GM23338 (cell line): ENCODE data around the gene CTNNBIP1. TPM values are rescaled to one million over a fixed set of nuclear protein-coding genes. Genes with fewer than 3 reads are reported as not detected.

Experiments used
- ATAC-seq: fragments of 200-7000 bp; cut with Tn5 transposase; 3 replicates; pipeline ENCODE4 v1.9.1; 2020
- DNase-seq: peaks from one replicate; pipeline ENCODE4 v3.0.0-alpha.2; 2015; ENCODE audit warnings: low spot score
- H2AFZ ChIP-seq: fragments of 200-600 bp; sonication (generic); 2 replicates; pipeline ENCODE4 v1.8.0; 2016; ENCODE audit warnings: antibody characterized with exemption, mild to moderate bottlenecking, moderate library complexity
- H3F3A ChIP-seq: fragments of 200-600 bp; sonication (generic); replicated peaks from 2 replicates; pipeline ENCODE4 v1.8.0; 2017; ENCODE audit warnings: antibody characterized with exemption, mixed run types, low read depth
- H3K27ac ChIP-seq: fragments of 200-600 bp; sonication (generic); 2 replicates; pipeline ENCODE4 v1.6.1; 2016; ENCODE audit warnings: low read depth
- H3K27me3 ChIP-seq: fragments of 200-600 bp; sonication (generic); 2 replicates; pipeline ENCODE4 v1.8.0; 2016; ENCODE audit warnings: mild to moderate bottlenecking, mixed run types, moderate library complexity; ENCODE audit not compliant: insufficient read depth
- H3K36me3 ChIP-seq: fragments of 200-600 bp; sonication (generic); 2 replicates; pipeline ENCODE4 v1.8.0; 2016; ENCODE audit warnings: mild to moderate bottlenecking; ENCODE audit not compliant: insufficient read depth
- H3K4me1 ChIP-seq: fragments of 200-600 bp; sonication (generic); 2 replicates; pipeline ENCODE4 v1.8.0; 2016; ENCODE audit warnings: mild to moderate bottlenecking, moderate library complexity; ENCODE audit not compliant: insufficient read depth
- H3K4me2 ChIP-seq: fragments of 200-600 bp; sonication (generic); 2 replicates; pipeline ENCODE4 v1.7.1; 2017; ENCODE audit warnings: mixed run types
- H3K4me3 ChIP-seq: fragments of 200-600 bp; sonication (generic); 2 replicates; pipeline ENCODE4 v1.6.1; 2016; ENCODE audit warnings: mixed run types
- H3K79me2 ChIP-seq: fragments of 200-600 bp; sonication (generic); replicated peaks from 2 replicates; pipeline ENCODE4 v1.8.0; 2017; ENCODE audit warnings: mild to moderate bottlenecking; ENCODE audit not compliant: insufficient read depth
- H3K9me2 ChIP-seq: fragments of 200-600 bp; sonication (generic); 2 replicates; pipeline ENCODE4 v1.8.0; 2017; ENCODE audit not compliant: insufficient read depth
- H4K20me1 ChIP-seq: fragments of 200-600 bp; sonication (generic); replicated peaks from 2 replicates; pipeline ENCODE4 v1.8.0; 2017; ENCODE audit warnings: mild to moderate bottlenecking; ENCODE audit not compliant: insufficient read depth
- H3K27ac Mint-ChIP-seq: 2 replicates; pipeline ENCODE4 v1.8.0; 2020; ENCODE audit warnings: inconsistent platforms, mild to moderate bottlenecking, moderate library complexity, mixed read lengths
- H3K27me3 Mint-ChIP-seq: 3 replicates; pipeline ENCODE4 v1.8.0; 2022; ENCODE audit warnings: low read depth, mild to moderate bottlenecking, moderate library complexity, mixed read lengths, inconsistent platforms; ENCODE audit not compliant: insufficient read depth, poor library complexity
- H3K36me3 Mint-ChIP-seq: 3 replicates; pipeline ENCODE4 v1.8.0; 2021; ENCODE audit warnings: low read depth, mild to moderate bottlenecking, inconsistent platforms, moderate library complexity, mixed read lengths
- H3K4me1 Mint-ChIP-seq: 3 replicates; pipeline ENCODE4 v1.8.0; 2020; ENCODE audit warnings: mild to moderate bottlenecking, inconsistent platforms, mixed read lengths
- H3K4me3 Mint-ChIP-seq: 3 replicates; pipeline ENCODE4 v1.8.0; 2021; ENCODE audit warnings: moderate library complexity, mild to moderate bottlenecking, inconsistent platforms, mixed read lengths
- H3K9me3 Mint-ChIP-seq: 3 replicates; pipeline ENCODE4 v1.8.0; 2020; ENCODE audit warnings: moderate library complexity, mild to moderate bottlenecking, inconsistent platforms, mixed read lengths
- CTCF ChIP-seq, 2 experiments: fragments of 200-600 bp in 1 of 2; sonication (generic) in 1 of 2; conservative IDR thresholded peaks; 2 replicates each; pipeline versions ENCODE4 v1.5.1 to v1.6.1; 2016 to 2017; ENCODE audit warnings: antibody characterized with exemption in 2 of 2, low read depth in 2 of 2, mild to moderate bottlenecking in 2 of 2, moderate library complexity in 1 of 2
- NANOG ChIP-seq: IDR thresholded peaks from 2 replicates; pipeline ENCODE4 v1.6.1; 2016; ENCODE audit warnings: antibody characterized with exemption, borderline replicate concordance
- STAT1 ChIP-seq: IDR thresholded peaks from one replicate; pipeline ENCODE4 v1.6.1; 2016; ENCODE audit warnings: antibody characterized with exemption; ENCODE audit not compliant: unreplicated experiment
- ZNF331 ChIP-seq: fragments of 250-450 bp; sonication (Bioruptor Pico); IDR thresholded peaks from 2 replicates; pipeline ENCODE4 v1.5.0; 2020; ENCODE audit warnings: low read depth, mild to moderate bottlenecking, moderate library complexity
- polyA plus RNA-seq: library from polyadenylated mRNA; unstranded; fragments of >200 nt; fragmentation: Nextera tagmentation; extraction: Ambion mirVana; gene quantifications from 2 replicates; pipeline ENCODE4 v1.2.1, GENCODE V29; 2016
- total RNA-seq: library from RNA; depleted of rRNA; stranded (reverse); fragments of >200 nt; shearing (Covaris generic); gene quantifications from 2 replicates; pipeline ENCODE4 v1.2.3, GENCODE V29; 2014
- TF ChIP-seq, protein P1 (sequence below): fragments of 250-450 bp; sonication (Bioruptor Pico); IDR thresholded peaks from 2 replicates; pipeline ENCODE4 v1.5.0; 2020; ENCODE audit warnings: mild to moderate bottlenecking, moderate library complexity

The CTNNBIP1 gene
- total and polyA plus RNA-seq, 2 experiments from 2014 or later = 30.3 to 55.1 TPM

GRCh38 chr1:9881838-9882249, 28.2 kb downstream of the CTNNBIP1 start (continued):
- TF ChIP-seq, protein P1, sequence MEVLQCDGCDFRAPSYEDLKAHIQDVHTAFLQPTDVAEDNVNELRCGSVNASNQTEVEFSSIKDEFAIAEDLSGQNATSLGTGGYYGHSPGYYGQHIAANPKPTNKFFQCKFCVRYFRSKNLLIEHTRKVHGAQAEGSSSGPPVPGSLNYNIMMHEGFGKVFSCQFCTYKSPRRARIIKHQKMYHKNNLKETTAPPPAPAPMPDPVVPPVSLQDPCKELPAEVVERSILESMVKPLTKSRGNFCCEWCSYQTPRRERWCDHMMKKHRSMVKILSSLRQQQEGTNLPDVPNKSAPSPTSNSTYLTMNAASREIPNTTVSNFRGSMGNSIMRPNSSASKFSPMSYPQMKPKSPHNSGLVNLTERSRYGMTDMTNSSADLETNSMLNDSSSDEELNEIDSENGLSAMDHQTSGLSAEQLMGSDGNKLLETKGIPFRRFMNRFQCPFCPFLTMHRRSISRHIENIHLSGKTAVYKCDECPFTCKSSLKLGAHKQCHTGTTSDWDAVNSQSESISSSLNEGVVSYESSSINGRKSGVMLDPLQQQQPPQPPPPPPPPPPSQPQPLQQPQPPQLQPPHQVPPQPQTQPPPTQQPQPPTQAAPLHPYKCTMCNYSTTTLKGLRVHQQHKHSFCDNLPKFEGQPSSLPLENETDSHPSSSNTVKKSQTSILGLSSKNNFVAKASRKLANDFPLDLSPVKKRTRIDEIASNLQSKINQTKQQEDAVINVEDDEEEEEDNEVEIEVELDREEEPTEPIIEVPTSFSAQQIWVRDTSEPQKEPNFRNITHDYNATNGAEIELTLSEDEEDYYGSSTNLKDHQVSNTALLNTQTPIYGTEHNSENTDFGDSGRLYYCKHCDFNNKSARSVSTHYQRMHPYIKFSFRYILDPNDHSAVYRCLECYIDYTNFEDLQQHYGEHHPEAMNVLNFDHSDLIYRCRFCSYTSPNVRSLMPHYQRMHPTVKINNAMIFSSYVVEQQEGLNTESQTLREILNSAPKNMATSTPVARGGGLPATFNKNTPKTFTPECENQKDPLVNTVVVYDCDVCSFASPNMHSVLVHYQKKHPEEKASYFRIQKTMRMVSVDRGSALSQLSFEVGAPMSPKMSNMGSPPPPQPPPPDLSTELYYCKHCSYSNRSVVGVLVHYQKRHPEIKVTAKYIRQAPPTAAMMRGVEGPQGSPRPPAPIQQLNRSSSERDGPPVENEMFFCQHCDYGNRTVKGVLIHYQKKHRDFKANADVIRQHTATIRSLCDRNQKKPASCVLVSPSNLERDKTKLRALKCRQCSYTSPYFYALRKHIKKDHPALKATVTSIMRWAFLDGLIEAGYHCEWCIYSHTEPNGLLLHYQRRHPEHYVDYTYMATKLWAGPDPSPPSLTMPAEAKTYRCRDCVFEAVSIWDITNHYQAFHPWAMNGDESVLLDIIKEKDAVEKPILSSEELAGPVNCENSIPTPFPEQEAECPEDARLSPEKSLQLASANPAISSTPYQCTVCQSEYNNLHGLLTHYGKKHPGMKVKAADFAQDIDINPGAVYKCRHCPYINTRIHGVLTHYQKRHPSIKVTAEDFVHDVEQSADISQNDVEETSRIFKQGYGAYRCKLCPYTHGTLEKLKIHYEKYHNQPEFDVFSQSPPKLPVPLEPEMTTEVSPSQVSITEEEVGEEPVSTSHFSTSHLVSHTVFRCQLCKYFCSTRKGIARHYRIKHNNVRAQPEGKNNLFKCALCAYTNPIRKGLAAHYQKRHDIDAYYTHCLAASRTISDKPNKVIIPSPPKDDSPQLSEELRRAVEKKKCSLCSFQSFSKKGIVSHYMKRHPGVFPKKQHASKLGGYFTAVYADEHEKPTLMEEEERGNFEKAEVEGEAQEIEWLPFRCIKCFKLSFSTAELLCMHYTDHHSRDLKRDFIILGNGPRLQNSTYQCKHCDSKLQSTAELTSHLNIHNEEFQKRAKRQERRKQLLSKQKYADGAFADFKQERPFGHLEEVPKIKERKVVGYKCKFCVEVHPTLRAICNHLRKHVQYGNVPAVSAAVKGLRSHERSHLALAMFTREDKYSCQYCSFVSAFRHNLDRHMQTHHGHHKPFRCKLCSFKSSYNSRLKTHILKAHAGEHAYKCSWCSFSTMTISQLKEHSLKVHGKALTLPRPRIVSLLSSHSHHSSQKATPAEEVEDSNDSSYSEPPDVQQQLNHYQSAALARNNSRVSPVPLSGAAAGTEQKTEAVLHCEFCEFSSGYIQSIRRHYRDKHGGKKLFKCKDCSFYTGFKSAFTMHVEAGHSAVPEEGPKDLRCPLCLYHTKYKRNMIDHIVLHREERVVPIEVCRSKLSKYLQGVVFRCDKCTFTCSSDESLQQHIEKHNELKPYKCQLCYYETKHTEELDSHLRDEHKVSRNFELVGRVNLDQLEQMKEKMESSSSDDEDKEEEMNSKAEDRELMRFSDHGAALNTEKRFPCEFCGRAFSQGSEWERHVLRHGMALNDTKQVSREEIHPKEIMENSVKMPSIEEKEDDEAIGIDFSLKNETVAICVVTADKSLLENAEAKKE = no peak
- TF ChIP-seq CTCF (conservative IDR thresholded peaks at IDR 0.05; ENCODE audit: low read depth in 2 of 2) (no peak), STAT1 (no peak), NANOG (no peak)

GRCh38 chr1:9878404-9878803, 31.7 kb downstream of the CTNNBIP1 start:
- TF ChIP-seq CTCF (conservative IDR thresholded peaks at IDR 0.05; ENCODE audit: low read depth in 2 of 2) (no peak), ZNF331 (CRISPR knock-in tag) (no peak)
- TF ChIP-seq, protein P1 = no peak
- no peak for DNase-seq
- Histone ChIP-seq H3K4me1 (peaks cover 10% of the 10 kb centered on the region), H4K20me1 (peaks cover 2% of the 10 kb centered on the region; the same call in 1 of the 2 replicates), H3K27ac (no peak overlapping the region), H3K79me2 (no peaks in the 10 kb centered on the region), H3K27me3 (no peaks in the 10 kb centered on the region), H3K9me2 (no peaks in the 10 kb centered on the region), H3K4me3 (no peak overlapping the region), H2AFZ (no peak overlapping the region), H3K4me2 (no peak overlapping the region), H3F3A (no peaks in the 10 kb centered on the region), H3K36me3 (no peaks in the 10 kb centered on the region)
- Mint-ChIP-seq H3K36me3 (peaks cover 6% of the 10 kb centered on the region; the same call in 2 of the 3 replicates), H3K9me3 (no peaks in the 10 kb centered on the region), H3K4me1 (peaks cover 13% of the 10 kb centered on the region), H3K4me3 (no peak overlapping the region; the same call in 2 of the 3 replicates), H3K27me3 (peaks cover 9% of the 10 kb centered on the region), H3K27ac (no peak overlapping the region)
- ATAC-seq = no peak
